GM10847 (cell line): Measurements from ENCODE around the gene TAS1R3.

ENCODE experiments used
- POLR2A ChIP-seq: IDR thresholded peaks from 2 replicates; pipeline ENCODE4 v1.6.1; 2011; ENCODE audit not compliant: insufficient read length; ENCODE audit errors: extremely low read depth

Gene TAS1R3

GRCh38 chr1:1356166-1356795, 25.2 kb downstream of the TAS1R3 start:
- no peak for TF ChIP-seq POLR2A

GRCh38 chr1:1356796-1357401, 25.8 kb downstream of the TAS1R3 start:
- TF ChIP-seq POLR2A = no peak

- TF ChIP-seq POLR2A = no peak
Observed at GRCh38 chr1:1357871-1358432, 26.9 kb downstream of the TAS1R3 start.

- no peak for TF ChIP-seq POLR2A
Observed at GRCh38 chr1:1358433-1359271, 27.6 kb downstream of the TAS1R3 start, which contains the start of gene MXRA8. MXRA8 (minus strand) TSS chr1:1358555; CDS start chr1:1358504, 51 bp downstream.

GRCh38 chr1:1359308-1359663, 28.2 kb downstream of the TAS1R3 start:
- TF ChIP-seq POLR2A = no peak

GRCh38 chr1:1359664-1360468, 28.8 kb downstream of the TAS1R3 start:
- TF ChIP-seq POLR2A = no peak

GRCh38 chr1:1360506-1361169, 29.6 kb downstream of the TAS1R3 start:
- no peak for TF ChIP-seq POLR2A

- no peak for TF ChIP-seq POLR2A
Observed at GRCh38 chr1:1361233-1361981, 30.3 kb downstream of the TAS1R3 start.

GRCh38 chr1:1361982-1362423, 30.9 kb downstream of the TAS1R3 start:
- TF ChIP-seq POLR2A = no peak

GRCh38 chr1:1364266-1364665, 33.2 kb downstream of the TAS1R3 start:
- no peak for TF ChIP-seq POLR2A

GRCh38 chr1:1365875-1366698, 35.0 kb downstream of the TAS1R3 start:
- TF ChIP-seq POLR2A = no peak

GRCh38 chr1:1366699-1367066, 35.6 kb downstream of the TAS1R3 start:
- no peak for TF ChIP-seq POLR2A

GRCh38 chr1:1367315-1367714, 36.2 kb downstream of the TAS1R3 start:
- TF ChIP-seq POLR2A = no peak
